ENCODE results near the gene PTPRJ.
"Not testable (repeated sequence)": the region's sequence is repeated elsewhere in the genome, so short reads cannot be mapped to it uniquely, and the experiment has no call there.

The PTPRJ gene

GRCh38 chr11:47980088-47980906 lies at the start of gene PTPRJ:
TSS of gene PTPRJ (plus strand) at chr11:47980559. CDS start at chr11:47980913, 354 bp downstream.
- peak; percentile 37 for DNase-seq (ENCODE audit: low read depth)

GRCh38 chr11:47932544-47932943 lies 47.8 kb upstream of the PTPRJ start:
- no peak for DNase-seq (ENCODE audit: low read depth)

- not testable (repeated sequence) for DNase-seq (ENCODE audit: low read depth)
Observed at GRCh38 chr11:47933797-47934196, 46.6 kb upstream of the PTPRJ start.

- no peak for DNase-seq (ENCODE audit: low read depth)
Observed at GRCh38 chr11:47938791-47939560, 41.4 kb upstream of the PTPRJ start.

GRCh38 chr11:47940904-47941649 lies 39.3 kb upstream of the PTPRJ start:
- DNase-seq (ENCODE audit: low read depth): no peak

- no peak for DNase-seq (ENCODE audit: low read depth)
Observed at GRCh38 chr11:47941907-47942558, 38.3 kb upstream of the PTPRJ start.

GRCh38 chr11:47943721-47944586 lies 36.4 kb upstream of the PTPRJ start:
- DNase-seq (ENCODE audit: low read depth): no peak

GRCh38 chr11:47944632-47945031 lies 35.7 kb upstream of the PTPRJ start:
- no peak for DNase-seq (ENCODE audit: low read depth)

GRCh38 chr11:47946682-47947559 lies 33.4 kb upstream of the PTPRJ start:
- DNase-seq (ENCODE audit: low read depth): no peak

GRCh38 chr11:47948137-47948536 lies 32.2 kb upstream of the PTPRJ start:
- DNase-seq (ENCODE audit: low read depth): no peak

- not testable (repeated sequence) for DNase-seq (ENCODE audit: low read depth)
Observed at GRCh38 chr11:47949001-47949675, 31.2 kb upstream of the PTPRJ start.

GRCh38 chr11:47950396-47950795 lies 30.0 kb upstream of the PTPRJ start:
- DNase-seq (ENCODE audit: low read depth): peak; percentile 54

GRCh38 chr11:47951504-47951903 lies 28.9 kb upstream of the PTPRJ start:
- not testable (repeated sequence) for DNase-seq (ENCODE audit: low read depth)

GRCh38 chr11:47955061-47955755 lies 25.2 kb upstream of the PTPRJ start:
- DNase-seq (ENCODE audit: low read depth): no peak

- DNase-seq (ENCODE audit: low read depth): no peak
Observed at GRCh38 chr11:47960015-47960414, 20.3 kb upstream of the PTPRJ start.

GRCh38 chr11:47961383-47961782 lies 19.0 kb upstream of the PTPRJ start:
- no peak for DNase-seq (ENCODE audit: low read depth)

GRCh38 chr11:47964546-47964945 lies 15.8 kb upstream of the PTPRJ start:
- DNase-seq (ENCODE audit: low read depth): no peak
